ENCODE results near the gene VAT1.
"Not testable (repeated sequence)": the region's sequence is repeated elsewhere in the genome, so short reads cannot be mapped to it uniquely, and the experiment has no call there.

VAT1 gene

DNA sequence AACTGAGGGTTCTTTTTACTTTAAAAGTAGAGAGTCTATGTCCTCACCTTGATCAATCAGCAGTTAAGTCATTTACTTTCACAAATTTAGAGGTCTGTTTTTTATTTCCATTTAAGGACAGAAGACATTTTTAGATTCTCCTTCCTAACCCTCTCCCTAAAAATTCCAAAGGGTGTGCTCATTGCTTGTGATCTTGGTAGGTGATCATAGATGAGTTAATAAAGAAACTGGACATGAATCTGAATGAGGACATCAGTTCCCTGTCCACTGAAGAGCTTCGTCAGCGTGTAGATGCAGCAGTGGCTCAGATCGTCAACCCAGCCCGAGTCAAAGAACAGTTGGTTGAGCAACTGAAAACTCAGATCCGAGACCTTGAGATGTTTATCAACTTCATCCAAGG is 33.0 kb downstream of the VAT1 start:
- DNase-seq (ENCODE audit: insufficient read length, low spot score) (no peak), FAIRE-seq (no peak)

DNA sequence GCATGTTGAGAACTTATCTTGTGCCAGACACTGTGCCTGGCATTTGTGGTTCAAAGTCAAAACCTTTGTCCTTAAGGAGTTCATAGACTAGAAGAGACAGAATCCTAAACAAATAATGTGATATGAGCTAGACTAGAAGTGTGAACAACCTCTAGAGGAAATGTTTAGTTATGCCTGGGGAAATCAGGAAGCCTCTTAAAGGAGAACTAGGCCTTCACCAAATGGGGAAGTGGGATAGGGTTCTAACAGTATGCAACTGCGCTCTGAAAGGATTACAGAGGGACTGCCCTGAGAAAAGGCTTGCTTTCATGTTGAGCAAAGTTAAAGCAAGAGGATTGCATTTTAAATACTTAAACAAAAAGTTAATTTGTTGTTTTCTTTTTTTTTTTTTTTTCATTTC is 37.0 kb downstream of the VAT1 start:
- FAIRE-seq, result no peak
- TF ChIP-seq, protein P1, sequence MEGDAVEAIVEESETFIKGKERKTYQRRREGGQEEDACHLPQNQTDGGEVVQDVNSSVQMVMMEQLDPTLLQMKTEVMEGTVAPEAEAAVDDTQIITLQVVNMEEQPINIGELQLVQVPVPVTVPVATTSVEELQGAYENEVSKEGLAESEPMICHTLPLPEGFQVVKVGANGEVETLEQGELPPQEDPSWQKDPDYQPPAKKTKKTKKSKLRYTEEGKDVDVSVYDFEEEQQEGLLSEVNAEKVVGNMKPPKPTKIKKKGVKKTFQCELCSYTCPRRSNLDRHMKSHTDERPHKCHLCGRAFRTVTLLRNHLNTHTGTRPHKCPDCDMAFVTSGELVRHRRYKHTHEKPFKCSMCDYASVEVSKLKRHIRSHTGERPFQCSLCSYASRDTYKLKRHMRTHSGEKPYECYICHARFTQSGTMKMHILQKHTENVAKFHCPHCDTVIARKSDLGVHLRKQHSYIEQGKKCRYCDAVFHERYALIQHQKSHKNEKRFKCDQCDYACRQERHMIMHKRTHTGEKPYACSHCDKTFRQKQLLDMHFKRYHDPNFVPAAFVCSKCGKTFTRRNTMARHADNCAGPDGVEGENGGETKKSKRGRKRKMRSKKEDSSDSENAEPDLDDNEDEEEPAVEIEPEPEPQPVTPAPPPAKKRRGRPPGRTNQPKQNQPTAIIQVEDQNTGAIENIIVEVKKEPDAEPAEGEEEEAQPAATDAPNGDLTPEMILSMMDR (IDR thresholded peaks at IDR 0.05; ENCODE audit: insufficient read depth, missing control alignments), result no peak
- DNase-seq (ENCODE audit: insufficient read length, low spot score), result no peak

More for the DNA sequence above, 33.0 kb downstream of the VAT1 start:
- TF ChIP-seq, protein P1 (IDR thresholded peaks at IDR 0.05; ENCODE audit: insufficient read depth, missing control alignments), result no peak

DNA sequence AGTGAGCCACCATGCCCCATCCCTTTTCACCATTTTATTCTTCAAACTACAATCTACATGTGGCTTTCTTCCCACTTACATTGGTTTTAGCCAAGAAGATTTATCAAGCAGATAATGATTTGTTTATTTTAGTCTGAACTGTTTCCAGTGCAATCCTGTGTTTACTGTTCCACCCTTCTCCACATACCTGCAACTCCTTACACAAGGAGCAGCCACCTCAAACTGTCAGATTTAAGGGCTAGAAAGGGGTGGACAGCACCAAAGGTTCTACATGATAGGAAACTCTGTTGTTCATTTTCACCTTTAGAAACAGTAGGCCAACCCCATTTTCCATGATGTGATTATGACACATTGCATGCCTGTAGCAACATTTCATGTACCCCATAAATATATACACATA is 39.9 kb downstream of the VAT1 start:
- DNase-seq (ENCODE audit: insufficient read length, low spot score), result no peak
- no peak for FAIRE-seq
- TF ChIP-seq, protein P1 (IDR thresholded peaks at IDR 0.05; ENCODE audit: insufficient read depth, missing control alignments), result no peak

DNA sequence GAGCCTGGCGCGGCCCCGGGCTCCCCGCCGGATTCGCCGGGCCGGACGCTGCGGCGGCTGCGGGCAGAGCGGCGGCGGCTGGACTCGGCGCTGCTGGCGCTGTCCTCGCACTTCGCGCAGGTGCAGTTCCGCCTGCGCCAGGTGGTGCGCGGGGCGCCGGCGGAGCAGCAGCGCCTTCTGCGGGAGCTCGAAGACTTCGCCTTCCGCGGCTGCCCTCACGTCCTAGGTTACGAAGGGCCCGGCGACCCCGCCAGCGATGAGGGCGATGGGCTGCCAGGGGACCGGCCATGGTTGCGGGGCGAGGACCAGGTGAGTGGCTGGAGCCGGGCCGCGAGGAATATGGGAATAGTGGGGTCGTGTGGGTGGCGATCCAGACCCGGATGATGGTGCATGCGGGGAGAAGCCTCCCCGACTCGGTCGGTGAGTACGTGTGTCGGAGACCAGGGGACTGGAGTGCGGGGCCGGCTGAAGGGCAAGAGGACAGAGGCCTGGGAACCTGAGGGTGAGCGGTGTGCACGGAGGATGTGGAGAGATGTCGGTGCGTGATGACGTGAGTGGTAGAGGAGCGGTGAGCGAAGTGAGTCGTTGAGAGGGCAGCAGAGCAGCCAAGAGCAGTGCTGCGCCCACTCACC is 41.3 kb downstream of the VAT1 start:
- DNase-seq (ENCODE audit: insufficient read length, low spot score) (no peak), FAIRE-seq (no peak)
- TF ChIP-seq, protein P1 (IDR thresholded peaks at IDR 0.05; ENCODE audit: insufficient read depth, missing control alignments), result peak; percentile 19

DNA sequence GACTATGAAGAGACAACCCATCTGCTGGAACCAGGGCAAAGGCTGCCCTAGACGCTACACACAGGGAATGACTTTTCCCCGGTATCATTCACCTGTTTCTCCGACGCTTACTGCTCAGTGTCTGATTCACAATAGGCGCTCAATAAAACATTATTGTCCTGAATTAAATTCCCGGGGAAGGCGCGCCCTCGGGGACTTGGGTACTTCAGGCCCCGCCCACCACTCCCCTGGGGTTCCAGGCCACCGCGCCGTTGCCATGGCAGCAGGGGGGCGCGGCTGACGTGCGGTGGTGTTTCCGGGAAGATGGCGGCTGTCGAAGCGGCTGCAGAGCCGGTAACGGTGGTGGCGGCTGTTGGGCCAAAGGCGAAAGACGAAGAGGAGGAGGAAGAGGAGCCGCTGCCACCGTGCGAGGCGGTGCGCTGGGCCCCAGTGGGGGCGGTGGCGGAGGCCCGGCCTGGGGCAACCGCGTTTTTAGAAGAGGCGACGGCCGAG is 41.9 kb downstream of the VAT1 start, which contains the start of gene RUNDC1:
TSS of gene RUNDC1 (plus strand) at position 292 of the 492 bp plus-strand sequence. CDS start at position 304, 12 bp downstream.
- FAIRE-seq (no peak), DNase-seq (ENCODE audit: insufficient read length, low spot score) (peak; percentile 92)
- TF ChIP-seq, protein P1 (IDR thresholded peaks at IDR 0.05; ENCODE audit: insufficient read depth, missing control alignments), result no peak

DNA sequence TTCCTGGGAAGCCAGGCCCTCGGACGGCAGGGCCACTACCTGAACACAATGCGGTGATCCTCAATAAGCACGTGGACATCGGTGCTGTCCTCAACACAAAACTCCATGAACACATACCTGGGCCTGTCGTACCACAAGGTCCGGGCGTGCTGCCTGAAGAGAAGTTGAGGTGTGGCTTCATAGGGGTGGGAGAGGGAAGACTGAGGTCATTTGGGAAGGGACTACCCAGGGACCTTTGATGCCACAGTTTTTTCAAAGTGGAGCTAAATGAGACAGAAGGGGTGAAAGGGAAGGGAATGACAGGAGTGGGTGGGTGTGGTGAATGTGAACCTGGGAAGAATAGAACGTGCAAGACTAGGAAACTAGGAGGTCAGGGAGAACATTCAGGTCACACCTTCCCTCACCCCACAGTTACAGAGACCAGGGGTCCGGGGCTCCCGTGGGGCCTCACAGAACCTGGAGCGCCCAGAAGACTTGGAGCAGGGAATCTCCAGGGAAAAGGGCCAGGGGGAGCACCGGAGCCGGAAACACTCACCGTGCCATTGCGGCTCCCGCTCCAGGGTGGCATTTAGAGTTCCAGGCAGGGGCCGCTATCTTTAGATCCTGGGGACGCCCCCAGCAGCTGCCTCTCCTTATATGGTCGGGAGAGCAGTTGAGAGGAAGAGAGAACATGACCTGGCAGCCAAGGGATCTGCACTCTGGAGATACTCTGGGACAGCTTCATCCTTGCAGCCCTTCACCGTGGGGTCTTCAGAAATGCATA is 42.5 kb downstream of the VAT1 start, which contains the start of gene PTGES3L:
TSS of gene PTGES3L (minus strand) at position 570 of the 763 bp plus-strand sequence. CDS start at position 543, 27 bp downstream.
- TF ChIP-seq, protein P1 (IDR thresholded peaks at IDR 0.05; ENCODE audit: insufficient read depth, missing control alignments), result no peak
- DNase-seq (ENCODE audit: insufficient read length, low spot score), result peak; percentile 57
- no peak for FAIRE-seq

DNA sequence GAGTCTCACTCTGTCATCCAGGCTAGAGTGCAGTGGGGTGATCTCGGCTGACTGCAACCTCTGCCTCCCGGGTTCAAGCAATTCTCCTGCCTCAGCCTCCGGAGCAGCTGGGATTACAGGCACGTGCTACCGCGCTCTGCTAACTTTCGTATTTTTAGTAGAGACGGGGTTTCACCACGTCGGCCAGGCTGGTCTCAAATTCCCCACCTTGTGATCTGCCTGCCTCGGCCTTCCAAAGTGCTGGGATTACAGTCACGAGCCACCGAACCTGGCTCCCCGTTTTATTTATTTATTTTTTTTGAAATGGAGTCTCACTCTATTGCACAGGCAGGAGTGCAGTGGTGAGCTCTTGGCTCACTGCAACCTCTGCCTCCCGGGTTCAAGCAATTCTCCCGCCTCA is 46.5 kb downstream of the VAT1 start:
- not testable (repeated sequence) for FAIRE-seq; DNase-seq (ENCODE audit: insufficient read length, low spot score)

Measured in D721Med (cell line).